HG03039 (cell line): ENCODE data around the gene KCNN1.

ENCODE experiments used
- ATAC-seq: cut with Tn5 transposase; IDR thresholded peaks from one replicate; pipeline ENCODE4 v1.9.1; 2021; ENCODE audit warnings: mild to moderate bottlenecking, moderate library complexity; ENCODE audit not compliant: unreplicated experiment

KCNN1 gene

GRCh38 chr19:17946965-17947784 is 19.7 kb upstream of the KCNN1 start:
- ATAC-seq, result peak; percentile 16

GRCh38 chr19:17947815-17948513 is 18.9 kb upstream of the KCNN1 start:
- ATAC-seq, result peak; percentile 51

GRCh38 chr19:17948514-17948900 is 18.4 kb upstream of the KCNN1 start:
- no peak for ATAC-seq

- ATAC-seq, result no peak
These were observed 17.7 kb upstream of the KCNN1 start for GRCh38 chr19:17948931-17949930.

GRCh38 chr19:17949956-17950309 is 17.0 kb upstream of the KCNN1 start:
- ATAC-seq, result no peak

- no peak for ATAC-seq
These were observed 16.4 kb upstream of the KCNN1 start for GRCh38 chr19:17950310-17951156.

GRCh38 chr19:17951157-17951989 is 15.5 kb upstream of the KCNN1 start:
- no peak for ATAC-seq

- no peak for ATAC-seq
These were observed 14.6 kb upstream of the KCNN1 start for GRCh38 chr19:17951990-17952976.

GRCh38 chr19:17953316-17953801 is 13.5 kb upstream of the KCNN1 start:
- no peak for ATAC-seq

- ATAC-seq, result no peak
These were observed 13.0 kb upstream of the KCNN1 start for GRCh38 chr19:17953869-17954268.

- no peak for ATAC-seq
These were observed 12.5 kb upstream of the KCNN1 start for GRCh38 chr19:17954401-17954800.

GRCh38 chr19:17957149-17957849 is 9.6 kb upstream of the KCNN1 start:
- ATAC-seq, result no peak

- no peak for ATAC-seq
These were observed 9.0 kb upstream of the KCNN1 start for GRCh38 chr19:17957885-17958284.

- no peak for ATAC-seq
These were observed 2.8 kb upstream of the KCNN1 start for GRCh38 chr19:17963936-17964691.

- ATAC-seq, result no peak
These were observed 1.4 kb upstream of the KCNN1 start for GRCh38 chr19:17965370-17966128.

GRCh38 chr19:17966129-17966483 is 801 bp upstream of the KCNN1 start:
- ATAC-seq, result no peak
